ENCODE data around the gene PRSS48.

PRSS48 gene

DNA sequence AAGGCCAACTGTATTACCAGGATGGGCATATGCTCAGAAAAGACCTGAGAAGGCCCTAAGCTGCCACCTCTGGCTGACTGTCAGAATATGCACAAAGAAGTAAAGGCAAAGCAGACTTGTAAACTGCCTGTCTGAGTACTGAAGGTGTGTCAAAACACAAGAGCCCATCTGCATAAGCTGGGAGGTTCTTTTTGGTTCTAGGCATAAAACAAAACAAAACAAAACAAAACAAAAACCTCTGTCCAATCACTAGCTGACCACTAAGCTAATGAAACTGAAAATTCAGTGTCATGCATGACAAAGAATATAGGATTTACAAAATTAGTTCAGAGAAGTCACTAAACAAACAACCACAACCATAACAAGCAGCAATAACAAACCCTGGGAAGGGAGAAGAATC lies 27.8 kb downstream of the PRSS48 start:
- H3K4me3 ChIP-seq (ENCODE audit: low read depth, low read length) = no peak overlapping the region
- TF ChIP-seq, protein P1, sequence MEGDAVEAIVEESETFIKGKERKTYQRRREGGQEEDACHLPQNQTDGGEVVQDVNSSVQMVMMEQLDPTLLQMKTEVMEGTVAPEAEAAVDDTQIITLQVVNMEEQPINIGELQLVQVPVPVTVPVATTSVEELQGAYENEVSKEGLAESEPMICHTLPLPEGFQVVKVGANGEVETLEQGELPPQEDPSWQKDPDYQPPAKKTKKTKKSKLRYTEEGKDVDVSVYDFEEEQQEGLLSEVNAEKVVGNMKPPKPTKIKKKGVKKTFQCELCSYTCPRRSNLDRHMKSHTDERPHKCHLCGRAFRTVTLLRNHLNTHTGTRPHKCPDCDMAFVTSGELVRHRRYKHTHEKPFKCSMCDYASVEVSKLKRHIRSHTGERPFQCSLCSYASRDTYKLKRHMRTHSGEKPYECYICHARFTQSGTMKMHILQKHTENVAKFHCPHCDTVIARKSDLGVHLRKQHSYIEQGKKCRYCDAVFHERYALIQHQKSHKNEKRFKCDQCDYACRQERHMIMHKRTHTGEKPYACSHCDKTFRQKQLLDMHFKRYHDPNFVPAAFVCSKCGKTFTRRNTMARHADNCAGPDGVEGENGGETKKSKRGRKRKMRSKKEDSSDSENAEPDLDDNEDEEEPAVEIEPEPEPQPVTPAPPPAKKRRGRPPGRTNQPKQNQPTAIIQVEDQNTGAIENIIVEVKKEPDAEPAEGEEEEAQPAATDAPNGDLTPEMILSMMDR (IDR thresholded peaks at IDR 0.05; ENCODE audit: low read depth, low read length, missing control alignments) = no peak
- DNase-seq (ENCODE audit: low read depth) = peak; percentile 2

DNA sequence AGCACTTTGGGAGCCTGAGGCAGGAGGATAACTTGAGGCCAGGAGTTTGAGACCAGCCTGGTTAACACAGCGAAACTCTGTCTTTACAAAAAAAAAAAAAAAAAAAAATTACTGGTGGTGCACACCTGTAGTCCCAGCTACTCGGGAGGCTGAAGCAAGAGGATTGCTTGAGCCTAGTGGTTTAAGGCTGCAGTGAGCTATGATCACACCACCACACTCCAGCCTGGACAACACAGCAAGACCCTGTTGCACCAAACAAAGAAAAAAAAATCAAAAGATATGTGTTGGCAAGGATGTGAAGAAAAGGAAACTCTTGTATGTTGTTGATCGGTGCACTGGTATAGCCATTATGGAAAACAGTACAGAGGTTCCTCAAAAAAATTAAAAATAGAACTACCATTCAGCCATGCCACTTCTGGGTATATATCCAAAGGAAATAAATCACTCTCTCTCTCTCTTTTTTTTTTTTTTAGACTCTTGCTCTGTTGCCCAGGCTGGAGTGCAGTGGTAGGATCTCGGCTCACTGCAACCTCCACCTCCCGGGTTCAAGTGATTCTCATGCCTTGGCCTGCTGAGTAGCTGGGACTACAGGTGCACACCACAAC lies 33.3 kb downstream of the PRSS48 start:
- DNase-seq (ENCODE audit: low read depth) = no peak
- no peak overlapping the region for H3K4me3 ChIP-seq (ENCODE audit: low read depth, low read length)
- TF ChIP-seq, protein P1 (IDR thresholded peaks at IDR 0.05; ENCODE audit: low read depth, low read length, missing control alignments) = no peak

DNA sequence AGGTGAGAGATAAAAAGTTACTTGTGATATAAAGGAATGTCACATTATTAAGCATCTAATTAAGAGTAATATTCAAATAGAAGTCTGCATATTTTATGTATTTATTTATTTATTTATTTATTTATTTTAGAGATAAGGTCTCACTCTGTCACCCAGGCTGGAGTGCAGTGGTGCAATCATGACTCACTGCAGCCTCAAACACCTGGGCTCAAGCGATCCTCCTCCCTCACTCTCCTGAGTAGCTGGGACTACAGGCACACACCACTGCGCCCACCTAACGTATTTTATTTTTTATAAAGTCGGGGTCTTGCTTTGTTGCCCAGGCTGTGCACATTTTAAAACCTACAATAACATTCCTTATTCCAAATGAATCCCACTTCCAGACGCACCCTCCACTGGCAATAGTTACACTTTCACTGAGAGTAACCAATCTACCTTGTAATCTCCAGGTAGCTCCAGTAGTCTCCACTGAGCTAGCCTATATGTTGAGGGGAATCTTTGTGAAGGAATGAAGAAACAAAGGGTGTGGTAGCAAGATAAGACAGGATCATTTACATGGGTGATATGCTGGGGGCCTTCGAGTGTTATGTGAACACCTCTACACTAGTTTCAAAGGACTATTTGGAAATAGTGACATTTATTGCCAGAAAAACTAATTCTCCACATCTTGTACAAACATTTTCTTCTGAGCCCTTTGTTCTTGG lies 36.5 kb downstream of the PRSS48 start:
- no peak overlapping the region for H3K4me3 ChIP-seq (ENCODE audit: low read depth, low read length)
- no peak for DNase-seq (ENCODE audit: low read depth)
- TF ChIP-seq, protein P1 (IDR thresholded peaks at IDR 0.05; ENCODE audit: low read depth, low read length, missing control alignments) = no peak

DNA sequence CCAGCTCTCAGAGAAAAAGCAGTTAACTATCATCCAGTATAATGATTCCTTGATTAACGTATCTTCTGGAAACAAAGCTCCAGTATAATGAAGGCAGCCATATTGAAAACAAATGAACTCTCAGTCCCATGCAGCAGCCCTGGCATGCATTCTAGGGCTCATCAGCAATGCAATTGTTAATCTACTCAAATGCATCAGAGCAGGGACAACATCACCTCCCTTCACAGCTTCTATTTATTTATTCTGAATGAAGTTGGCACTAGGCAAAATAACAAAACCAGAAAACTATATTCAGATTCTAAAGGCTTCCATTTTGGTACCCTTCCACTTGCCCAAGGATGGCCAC lies 37.0 kb downstream of the PRSS48 start:
- DNase-seq (ENCODE audit: low read depth) = no peak
- TF ChIP-seq, protein P1 (IDR thresholded peaks at IDR 0.05; ENCODE audit: low read depth, low read length, missing control alignments) = no peak
- no peak overlapping the region for H3K4me3 ChIP-seq (ENCODE audit: low read depth, low read length)

DNA sequence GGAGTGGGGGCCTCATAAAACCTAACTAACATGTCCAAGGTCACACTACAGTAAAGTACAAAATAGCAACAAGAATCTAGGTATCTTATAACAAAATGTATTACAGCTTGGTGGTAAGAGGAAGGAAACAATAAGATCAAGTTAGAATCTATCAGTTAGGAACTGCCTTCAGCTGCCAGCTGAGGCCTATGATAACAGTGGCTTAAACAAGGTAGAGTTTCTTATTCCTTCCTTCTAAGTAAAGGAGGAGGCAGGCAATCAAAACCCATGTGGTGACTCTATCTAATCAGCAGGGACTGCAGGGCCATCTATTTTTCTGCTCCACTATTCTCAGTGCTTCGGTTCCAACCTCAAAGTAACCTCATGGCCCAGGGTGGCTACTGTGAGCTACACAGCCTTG lies 37.5 kb downstream of the PRSS48 start:
- TF ChIP-seq, protein P1 (IDR thresholded peaks at IDR 0.05; ENCODE audit: low read depth, low read length, missing control alignments) = no peak
- H3K4me3 ChIP-seq (ENCODE audit: low read depth, low read length) = no peak overlapping the region
- DNase-seq (ENCODE audit: low read depth) = no peak

DNA sequence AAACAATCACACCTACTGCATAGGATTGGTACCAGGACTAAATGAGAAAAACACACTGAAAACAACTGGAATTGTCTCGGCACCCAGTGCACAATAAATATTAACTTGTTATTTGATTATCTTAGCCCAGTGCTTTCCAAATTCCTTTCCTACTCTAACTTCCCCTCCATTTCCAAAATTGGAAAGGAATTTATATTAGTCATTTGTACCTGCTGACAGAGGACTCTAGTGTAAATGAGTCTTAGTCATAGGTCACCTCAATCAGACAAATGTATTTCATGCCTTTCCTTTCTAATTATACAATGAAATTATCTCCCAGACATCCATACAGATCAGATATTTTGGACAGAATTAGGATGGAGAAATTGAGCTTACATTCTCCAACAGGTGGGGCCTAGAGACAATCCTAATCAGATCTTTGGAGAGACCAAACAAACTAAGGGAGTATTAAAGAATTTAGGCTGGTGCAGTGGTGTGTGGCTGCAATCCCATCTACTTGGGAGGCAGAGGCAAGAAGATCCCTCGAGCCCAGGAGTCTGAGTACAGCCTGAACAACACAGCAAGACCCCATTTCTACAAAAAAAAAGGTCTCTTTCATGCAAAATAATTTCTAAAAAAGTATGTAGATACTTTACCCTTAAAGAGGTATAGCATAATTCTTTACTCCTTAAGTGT lies 38.4 kb downstream of the PRSS48 start:
- DNase-seq (ENCODE audit: low read depth) = no peak
- TF ChIP-seq, protein P1 (IDR thresholded peaks at IDR 0.05; ENCODE audit: low read depth, low read length, missing control alignments) = no peak
- H3K4me3 ChIP-seq (ENCODE audit: low read depth, low read length) = no peak overlapping the region
